GM12875 (cell line): Measurements from ENCODE around the gene FZD4.
"Not testable (repeated sequence)": the region's sequence is repeated elsewhere in the genome, so short reads cannot be mapped to it uniquely, and the experiment has no call there.

Source experiments
- H3K4me3 ChIP-seq: one replicate; pipeline ENCODE4 v1.5.1; 2011; ENCODE audit warnings: low read depth, low read length, control low read depth
- TF ChIP-seq, protein P1 (sequence below): IDR thresholded peaks from 2 replicates; pipeline ENCODE4 v1.5.1; 2011; ENCODE audit warnings: low read depth, mild to moderate bottlenecking, control low read depth, inconsistent platforms, low read length, moderate library complexity, borderline replicate concordance; ENCODE audit not compliant: insufficient read depth

Gene FZD4

DNA sequence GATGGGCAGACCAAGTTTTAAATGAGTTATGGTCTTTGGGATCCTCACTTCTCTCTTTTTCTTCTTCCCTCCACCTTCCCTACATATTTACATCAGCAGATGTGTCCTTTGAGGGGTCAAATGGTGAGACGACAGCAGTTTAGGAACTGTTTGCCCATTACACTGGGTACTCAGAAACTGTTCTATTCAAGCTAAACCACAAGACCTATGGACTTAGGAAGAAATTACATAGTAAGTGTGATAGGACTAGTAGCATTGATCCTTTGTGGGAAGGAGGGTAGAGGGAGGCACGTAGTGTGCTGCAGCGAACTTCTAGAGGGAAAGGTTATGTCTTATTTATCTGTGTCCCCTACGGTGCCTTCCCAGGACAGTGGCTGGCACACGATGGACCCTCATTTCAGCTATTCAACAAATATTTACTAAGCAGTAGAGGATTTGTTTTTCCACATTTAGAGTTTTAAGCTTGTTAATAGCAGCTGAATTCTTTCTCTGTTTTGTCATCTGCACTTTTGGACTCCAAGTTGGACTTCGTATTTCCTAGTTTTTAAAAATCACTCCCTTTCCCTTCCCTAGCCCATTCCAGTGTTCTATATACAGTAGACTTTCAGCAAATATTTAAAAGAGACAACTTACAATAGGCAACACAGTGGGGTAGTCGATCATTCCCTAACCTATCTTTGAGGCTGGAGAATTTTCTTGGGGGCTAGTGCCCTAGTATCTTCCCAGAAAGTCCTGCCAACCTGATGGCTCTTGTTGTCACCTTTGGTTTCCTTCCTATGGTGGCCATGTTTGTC, 13.9 kb downstream of the FZD4 start:
- H3K4me3 ChIP-seq: no peak overlapping the region
- TF ChIP-seq, protein P1, sequence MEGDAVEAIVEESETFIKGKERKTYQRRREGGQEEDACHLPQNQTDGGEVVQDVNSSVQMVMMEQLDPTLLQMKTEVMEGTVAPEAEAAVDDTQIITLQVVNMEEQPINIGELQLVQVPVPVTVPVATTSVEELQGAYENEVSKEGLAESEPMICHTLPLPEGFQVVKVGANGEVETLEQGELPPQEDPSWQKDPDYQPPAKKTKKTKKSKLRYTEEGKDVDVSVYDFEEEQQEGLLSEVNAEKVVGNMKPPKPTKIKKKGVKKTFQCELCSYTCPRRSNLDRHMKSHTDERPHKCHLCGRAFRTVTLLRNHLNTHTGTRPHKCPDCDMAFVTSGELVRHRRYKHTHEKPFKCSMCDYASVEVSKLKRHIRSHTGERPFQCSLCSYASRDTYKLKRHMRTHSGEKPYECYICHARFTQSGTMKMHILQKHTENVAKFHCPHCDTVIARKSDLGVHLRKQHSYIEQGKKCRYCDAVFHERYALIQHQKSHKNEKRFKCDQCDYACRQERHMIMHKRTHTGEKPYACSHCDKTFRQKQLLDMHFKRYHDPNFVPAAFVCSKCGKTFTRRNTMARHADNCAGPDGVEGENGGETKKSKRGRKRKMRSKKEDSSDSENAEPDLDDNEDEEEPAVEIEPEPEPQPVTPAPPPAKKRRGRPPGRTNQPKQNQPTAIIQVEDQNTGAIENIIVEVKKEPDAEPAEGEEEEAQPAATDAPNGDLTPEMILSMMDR: no peak

DNA sequence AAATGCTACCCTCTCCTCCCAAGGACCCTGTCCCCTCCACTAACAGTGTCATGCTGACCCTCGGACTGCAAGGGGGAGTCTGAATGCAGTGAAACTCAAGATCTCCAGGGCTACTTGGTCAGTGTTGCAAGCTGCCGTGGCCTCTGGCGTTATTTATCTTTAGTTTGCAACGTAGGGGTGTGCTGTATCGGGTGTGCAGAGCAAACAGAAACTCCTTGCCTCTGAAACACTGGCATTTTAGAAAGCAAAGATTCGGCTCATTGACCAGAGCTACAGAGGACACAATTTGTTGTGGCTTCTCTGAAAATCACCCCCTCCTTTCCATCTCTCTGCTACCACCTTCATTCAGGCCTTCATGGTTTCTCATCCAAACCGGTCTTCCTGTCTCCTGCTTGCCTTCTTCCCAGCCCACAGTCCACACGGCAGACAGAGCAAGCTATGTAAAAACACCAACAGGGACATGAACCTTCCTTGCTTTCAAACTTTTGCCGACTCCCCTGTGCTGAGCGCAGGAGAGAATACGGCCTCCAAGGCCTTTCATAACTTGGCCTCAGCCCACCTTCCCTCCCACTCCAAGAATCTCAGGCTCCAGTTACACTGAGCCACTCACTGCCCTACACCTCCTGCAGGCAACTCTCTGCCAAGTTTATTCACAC, 14.9 kb downstream of the FZD4 start:
- TF ChIP-seq, protein P1: no peak
- no peak overlapping the region for H3K4me3 ChIP-seq

DNA sequence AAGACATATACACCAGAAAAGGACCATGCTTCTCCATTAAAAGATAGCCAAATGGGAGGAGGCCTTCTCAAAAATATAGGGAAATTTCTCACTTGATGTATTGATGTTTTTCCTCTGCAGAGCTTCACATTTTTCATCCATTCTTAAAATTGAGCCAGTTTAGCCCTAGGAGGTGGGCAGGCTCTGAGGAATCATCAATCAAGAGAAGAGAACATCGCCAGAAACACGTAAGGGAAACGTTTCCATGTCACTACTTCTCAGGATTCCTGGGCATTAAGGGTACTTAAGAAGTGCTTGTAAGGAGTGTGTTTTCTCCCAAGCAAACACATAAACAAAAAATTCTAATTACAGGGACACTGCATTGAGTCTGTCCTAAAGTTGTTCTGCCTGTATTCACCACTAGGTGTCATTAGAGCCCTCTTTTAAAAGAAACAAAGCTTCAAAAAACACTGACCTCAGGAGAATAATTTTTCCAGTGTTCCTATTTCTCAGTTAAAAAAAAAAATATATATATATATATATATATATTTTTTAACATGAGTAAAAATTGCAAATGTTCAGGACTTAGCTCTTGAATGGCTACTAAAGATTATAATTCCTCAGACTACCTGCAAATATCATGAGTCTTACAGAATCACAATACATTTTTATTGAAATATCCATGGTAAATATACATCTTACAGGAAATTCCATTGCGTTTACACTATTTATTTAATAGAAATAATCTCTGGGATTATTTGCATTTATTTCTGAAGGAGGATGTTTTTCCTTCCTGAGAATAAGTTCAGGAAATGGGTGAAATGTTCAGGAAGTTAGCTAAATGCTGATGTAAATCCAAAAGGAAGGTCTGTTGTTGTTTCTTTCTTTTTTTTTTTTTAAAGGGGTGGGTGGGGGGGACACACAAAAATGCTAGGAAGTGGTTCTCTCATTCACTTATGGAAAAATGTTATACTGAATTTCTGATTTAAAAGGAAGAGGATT, 16.0 kb downstream of the FZD4 start:
- no peak overlapping the region for H3K4me3 ChIP-seq
- TF ChIP-seq, protein P1: peak; percentile 40; the same call in 1 of the 2 replicates

DNA sequence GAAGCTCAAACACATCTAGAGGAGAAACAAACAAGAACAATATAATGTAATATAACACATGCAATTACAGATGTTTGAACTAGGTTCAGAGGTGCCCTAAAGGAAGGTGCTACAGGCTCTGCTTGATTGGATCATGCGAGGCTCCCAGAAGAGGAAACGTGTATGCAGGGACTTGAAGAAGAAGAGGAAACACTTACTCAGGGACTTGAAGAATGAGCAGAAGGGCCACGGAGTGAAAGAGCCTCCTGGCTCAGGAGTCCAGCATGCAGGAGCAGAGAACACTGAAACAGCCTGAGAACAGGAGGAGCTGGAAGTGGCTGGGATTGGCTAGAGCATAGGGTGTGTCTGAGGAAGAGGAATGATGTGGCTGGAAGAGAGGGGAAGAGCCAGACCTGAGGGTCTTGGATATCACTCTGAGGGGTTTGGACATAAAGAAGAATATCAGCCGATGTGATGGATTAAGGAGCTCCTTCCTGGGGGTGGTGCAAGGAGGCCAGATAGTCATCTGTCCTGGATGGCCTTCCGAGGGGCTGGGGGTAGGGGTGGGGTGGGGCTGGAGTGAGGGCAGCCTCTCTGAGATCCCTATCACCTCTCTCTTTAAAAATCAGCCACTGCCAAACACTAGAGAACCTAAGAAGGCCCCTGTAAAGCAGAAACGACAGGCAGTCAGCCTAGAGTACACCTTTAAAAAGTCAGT, 16.8 kb downstream of the FZD4 start:
- H3K4me3 ChIP-seq: no peak overlapping the region
- TF ChIP-seq, protein P1: no peak

DNA sequence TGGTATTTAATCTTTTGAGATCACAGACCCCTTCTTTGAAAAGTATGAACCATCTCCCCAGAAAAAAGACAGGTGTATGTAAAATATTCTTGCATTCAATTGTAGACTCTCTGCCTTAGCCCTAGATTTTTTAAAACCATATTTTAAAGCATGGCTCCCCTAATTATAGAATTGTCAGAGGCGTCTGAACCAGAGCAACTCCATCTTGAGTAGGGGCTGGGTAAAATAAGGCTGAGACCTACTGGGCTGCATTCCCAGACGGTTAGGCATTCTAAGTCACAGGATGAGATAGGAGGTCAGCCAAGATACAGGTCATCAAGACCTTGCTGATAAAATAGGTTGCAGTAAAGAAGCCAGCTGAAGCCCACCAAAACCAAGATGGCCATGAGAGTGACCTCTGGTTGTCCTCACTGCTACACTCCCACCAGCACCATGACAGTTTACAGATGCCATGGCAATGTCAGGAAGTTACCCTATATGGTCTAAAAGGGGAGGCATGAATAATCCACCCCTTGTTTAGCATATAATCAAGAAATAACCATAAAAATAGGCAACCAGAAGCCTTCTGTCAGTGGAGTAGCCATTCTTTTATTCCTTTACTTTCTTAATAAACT, 17.9 kb downstream of the FZD4 start:
- not testable (repeated sequence) for H3K4me3 ChIP-seq

DNA sequence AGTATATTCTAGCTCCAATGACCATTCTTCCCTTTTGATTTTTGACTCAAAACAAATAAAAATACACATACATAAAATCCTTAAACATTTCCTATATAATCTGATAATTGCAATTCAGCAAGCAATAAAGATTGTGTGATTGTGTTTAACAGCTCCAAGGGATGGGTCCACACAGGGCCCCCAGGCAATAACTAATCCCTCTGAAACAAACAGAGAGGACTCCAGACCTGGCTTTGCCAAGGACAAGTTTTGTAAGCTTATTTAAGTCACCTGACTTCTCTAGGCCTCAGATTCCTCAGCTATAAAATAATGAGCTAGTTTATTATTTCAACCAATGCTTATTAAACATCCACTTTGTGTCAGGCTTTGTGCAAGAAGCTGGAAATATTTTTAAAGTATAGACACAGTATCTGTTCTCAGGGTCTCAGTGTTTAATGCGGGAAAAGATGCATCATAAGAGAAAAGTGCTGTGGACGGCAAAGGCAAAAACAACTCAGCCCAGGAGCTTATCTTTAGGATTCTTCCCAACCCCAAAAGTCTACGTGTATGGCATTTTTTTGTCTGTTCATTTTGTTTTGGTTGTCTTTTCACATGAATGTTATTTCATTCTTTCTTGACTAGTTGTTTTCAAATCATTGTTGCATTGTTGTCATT, 20.1 kb downstream of the FZD4 start:
- TF ChIP-seq, protein P1: no peak

More for the DNA sequence above, 20.1 kb downstream of the FZD4 start:
- H3K4me3 ChIP-seq: no peak overlapping the region
